Retinal pigment epithelial cell (primary cell): ENCODE results near the gene FARS2.

Experiments
- DNase-seq: peaks from one replicate; pipeline ENCODE4 v3.0.0-alpha.2; 2010; ENCODE audit warnings: low read depth
- H3K4me3 ChIP-seq: 2 replicates; pipeline ENCODE4 v1.5.1; 2011; ENCODE audit warnings: mild to moderate bottlenecking, low read length, control low read depth, moderate library complexity
- CTCF ChIP-seq: conservative IDR thresholded peaks from 2 replicates; pipeline ENCODE4 v1.5.1; 2011; ENCODE audit warnings: low read depth, low read length, control low read depth, inconsistent platforms

FARS2 gene

GRCh38 chr6:5471637-5472398 lies 210.5 kb downstream of the FARS2 start:
- no peak for TF ChIP-seq CTCF
- no peak overlapping the region for H3K4me3 ChIP-seq
- no peak for DNase-seq

GRCh38 chr6:5472571-5472970 lies 211.3 kb downstream of the FARS2 start:
- H3K4me3 ChIP-seq: no peak overlapping the region
- no peak for TF ChIP-seq CTCF
- no peak for DNase-seq

- DNase-seq: no peak
- TF ChIP-seq CTCF: no peak
- no peak overlapping the region for H3K4me3 ChIP-seq
Measured at GRCh38 chr6:5475779-5476178, 214.5 kb downstream of the FARS2 start.

GRCh38 chr6:5478380-5478779 lies 217.1 kb downstream of the FARS2 start:
- DNase-seq: no peak
- TF ChIP-seq CTCF: no peak
- no peak overlapping the region for H3K4me3 ChIP-seq

GRCh38 chr6:5481033-5481432 lies 219.7 kb downstream of the FARS2 start:
- no peak overlapping the region for H3K4me3 ChIP-seq
- no peak for TF ChIP-seq CTCF
- DNase-seq: no peak

- no peak for TF ChIP-seq CTCF
- H3K4me3 ChIP-seq: no peak overlapping the region
- no peak for DNase-seq
Measured at GRCh38 chr6:5481750-5482149, 220.4 kb downstream of the FARS2 start.

- TF ChIP-seq CTCF: no peak
- DNase-seq: no peak
- no peak overlapping the region for H3K4me3 ChIP-seq
Measured at GRCh38 chr6:5482619-5483018, 221.3 kb downstream of the FARS2 start.
